ENCODE results near the gene FGF23.
"Not testable (repeated sequence)": the region's sequence is repeated elsewhere in the genome, so short reads cannot be mapped to it uniquely, and the experiment has no call there.

FGF23 gene
- total RNA-seq: 0 reads per million in 3 experiments

DNA sequence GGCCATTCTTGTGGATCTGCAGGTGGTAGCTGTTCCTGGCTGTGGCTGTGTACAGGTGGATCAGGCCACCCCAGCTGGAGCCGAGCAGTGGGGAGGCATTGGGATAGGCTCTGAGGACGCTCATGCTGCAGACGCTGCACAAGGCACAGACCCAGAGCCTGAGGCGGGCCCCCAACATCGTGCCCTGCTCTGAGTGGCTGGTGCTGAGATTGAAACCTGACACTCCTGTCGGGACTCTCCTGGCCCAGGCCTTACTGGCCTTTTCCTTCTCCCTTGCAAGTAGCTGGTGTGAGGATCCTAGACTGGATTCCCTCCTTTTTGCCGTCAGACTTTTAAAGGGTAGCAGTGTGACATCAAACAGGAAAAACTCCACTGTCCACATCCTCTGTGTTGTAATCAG is at the start of gene FGF23:
FGF23 (minus strand) TSS at position 308 of the 400 bp plus-strand sequence; CDS start at position 178, 130 bp downstream.
- DNase-seq: no peak

DNA sequence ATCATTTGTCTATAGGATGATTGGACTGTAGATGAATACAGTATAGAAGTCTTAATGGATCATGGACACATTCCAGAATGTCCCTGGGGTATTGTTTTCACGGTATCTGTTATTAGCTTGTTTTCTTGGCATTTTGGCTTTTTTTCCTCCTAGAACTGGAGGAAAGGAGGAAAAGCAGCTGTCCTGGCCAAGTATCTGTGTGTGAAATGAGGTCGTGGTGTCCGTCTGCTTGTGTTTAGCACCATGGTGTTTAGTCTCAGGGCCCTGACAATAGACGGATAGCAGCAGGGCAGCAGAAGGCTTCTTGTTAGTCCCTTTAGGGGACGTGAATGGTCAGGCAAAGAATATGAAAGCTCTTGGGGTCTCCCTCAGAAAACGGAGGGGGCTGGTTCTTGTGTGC is 44.9 kb upstream of the FGF23 start:
- no peak for DNase-seq

DNA sequence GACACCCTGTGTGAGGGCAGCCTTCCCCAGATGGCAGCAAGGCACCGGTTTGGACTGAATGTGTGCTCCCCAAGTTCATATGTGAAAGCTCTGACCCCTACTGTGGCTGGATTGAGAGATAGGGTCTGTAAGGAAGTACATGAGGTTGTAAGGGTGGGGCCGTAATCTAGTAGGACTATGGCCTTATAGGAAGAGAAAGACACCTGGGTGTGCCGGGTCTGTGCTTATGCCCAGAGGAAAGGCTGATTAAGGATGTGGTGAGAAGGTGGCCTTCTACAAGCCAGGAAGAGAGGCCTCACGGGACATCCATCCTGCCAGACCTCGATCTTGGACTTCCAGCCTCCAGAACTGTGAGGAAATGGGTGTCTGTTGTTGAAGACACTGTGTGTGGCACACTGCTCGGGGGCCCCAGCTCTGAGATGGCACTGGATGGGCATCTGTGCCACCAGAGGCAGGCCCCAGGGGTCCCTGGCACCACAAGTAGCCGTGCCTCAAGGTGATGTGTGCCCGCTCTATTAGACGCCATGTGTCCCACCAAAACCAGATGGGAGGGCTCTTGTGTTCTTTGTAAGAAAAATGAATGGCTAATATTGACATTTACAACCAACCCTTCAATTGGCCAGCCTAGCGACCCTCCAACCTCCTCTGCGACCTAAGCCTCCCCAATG is 44.1 kb upstream of the FGF23 start:
- DNase-seq: no peak

DNA sequence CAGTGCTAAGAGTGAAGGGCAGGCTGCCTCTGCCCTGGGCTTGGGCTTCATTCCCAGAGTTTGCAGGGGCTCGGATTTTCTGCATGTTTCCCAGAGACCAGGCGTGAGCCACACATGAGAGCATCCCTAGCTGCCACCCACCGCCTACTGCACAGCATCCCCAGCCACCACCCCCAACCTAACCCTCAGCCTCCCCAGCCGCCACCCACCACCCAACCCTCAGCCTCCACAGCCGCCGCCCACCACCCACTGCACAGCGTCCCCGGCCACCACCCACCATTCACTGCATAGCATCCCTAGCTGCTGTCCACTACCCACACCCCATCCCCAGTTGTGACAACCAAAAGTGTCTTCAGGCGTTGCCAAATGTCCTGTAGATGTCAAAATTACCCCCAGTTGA is 43.5 kb upstream of the FGF23 start:
- no peak for DNase-seq

DNA sequence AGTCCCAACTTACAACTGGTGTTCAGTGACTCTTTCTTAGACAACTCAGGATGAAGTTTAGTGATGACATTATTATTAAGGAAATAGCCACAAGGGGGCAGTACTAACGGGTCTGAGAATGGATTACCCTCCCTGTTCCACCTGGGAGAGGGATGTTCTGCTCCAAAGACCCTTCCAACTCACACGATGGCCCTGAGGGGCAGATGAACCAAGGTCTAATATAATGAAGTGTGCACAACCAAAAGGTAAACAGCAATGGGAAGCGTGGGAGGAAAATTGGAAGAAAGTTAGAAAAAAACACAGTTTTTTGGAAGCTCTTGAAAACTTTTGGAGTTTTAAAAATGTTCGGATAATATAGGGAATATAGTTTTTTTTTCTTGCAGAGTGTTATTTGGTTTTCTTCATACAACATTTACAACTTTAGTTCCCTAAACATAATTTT is 42.1 kb upstream of the FGF23 start:
- DNase-seq: peak; percentile 27

DNA sequence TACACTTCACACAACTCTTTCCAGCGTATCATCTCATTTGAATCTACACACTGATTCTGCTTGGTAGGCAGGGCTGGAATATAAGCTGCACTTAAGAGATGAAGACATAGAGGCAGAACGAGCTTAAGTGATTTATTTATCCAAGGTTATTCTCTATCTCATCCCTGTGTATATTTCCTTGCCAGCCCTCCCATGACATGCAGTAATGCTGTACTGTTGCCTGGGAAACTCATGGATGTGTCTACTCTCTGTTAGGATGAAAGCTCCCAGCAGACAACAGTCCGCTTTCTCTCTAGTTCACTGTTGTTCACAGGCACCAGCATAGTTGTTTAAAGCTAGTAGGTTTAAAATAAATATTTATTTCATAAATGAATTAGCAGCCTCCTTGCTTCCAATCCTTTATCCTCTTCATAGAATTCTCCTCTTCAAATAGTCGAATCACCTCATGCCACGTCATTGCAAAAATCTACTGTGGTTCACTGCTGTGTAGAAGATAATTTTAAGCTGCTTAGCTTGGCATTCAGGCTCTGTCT is 40.7 kb upstream of the FGF23 start:
- DNase-seq: no peak

DNA sequence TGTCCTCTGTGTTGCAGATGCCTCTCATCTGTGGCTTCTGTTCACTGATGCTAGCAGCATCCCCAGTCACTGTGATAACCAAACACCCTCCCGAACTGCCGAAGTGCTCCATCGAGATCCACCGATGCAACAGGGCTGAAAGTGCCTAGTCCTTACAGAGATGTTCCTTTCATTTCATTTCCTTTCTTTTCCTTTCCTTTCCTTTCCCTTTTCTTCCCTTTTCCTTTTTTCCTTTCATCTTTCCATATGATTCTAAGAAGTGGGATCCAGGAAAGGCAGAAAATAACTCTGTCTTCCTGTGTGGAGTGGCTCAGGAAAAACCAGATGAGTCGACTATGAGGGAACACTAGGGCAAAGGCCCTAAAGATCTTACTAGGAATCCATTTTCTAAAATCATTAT is 39.4 kb upstream of the FGF23 start:
- DNase-seq: no peak

DNA sequence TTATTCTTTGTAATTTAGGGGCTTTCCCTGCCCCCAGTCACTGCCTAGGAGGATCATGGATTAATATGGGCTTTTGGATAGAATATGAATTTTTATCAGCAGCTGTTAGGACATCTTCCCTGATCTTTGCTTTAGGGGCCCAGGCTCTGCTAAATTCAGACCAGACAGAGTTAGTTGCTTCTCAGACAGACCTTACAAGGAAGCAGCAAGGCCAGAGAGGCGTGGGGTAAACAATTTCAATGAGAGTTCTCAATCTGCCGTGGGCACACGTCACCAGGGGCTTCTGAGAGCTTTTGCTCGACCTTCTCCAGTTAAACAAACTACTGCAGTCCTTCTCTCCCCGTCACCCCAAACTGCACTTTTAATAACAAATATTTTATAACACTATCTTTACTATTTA is 38.4 kb upstream of the FGF23 start:
- no peak for DNase-seq

DNA sequence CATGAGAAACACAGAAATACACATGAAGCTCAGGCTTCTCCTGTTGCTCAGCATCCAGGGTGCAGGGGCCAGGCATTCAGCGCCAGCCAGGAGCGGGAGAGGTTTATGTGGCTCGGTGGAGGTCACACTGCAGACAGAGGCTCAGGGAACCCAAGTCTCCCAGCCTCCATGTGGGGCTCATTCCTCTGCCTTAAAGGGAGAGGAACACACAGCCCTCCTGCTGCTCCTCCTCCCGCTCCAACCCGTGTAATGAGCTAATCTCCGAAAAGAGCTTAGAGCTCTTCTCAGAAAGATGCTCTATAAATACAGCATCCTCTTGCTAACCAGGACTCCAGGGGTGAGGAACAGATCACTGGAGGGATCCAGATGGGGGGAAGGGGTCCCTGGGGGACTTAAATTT is 37.9 kb upstream of the FGF23 start:
- DNase-seq: no peak

DNA sequence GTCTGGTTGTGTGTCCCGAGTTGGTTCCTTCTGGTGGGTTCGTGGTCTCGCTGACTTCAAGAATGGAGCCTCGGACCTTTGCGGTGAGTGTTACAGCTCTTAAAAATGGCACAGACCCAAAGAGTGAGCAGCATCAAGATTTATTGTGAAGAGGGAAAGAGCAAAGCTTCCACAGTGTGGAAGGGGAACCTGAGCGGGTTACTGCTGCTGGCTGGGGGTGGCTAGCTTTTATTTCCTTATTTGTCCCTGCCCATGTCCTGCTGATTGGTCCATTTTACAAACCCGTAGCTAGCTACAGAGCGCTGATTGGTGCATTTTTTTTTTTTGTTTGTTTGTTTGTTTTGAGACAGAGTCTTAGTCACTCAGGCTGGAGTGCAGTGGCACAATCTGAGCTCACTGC is 36.8 kb upstream of the FGF23 start:
- DNase-seq: no peak

DNA sequence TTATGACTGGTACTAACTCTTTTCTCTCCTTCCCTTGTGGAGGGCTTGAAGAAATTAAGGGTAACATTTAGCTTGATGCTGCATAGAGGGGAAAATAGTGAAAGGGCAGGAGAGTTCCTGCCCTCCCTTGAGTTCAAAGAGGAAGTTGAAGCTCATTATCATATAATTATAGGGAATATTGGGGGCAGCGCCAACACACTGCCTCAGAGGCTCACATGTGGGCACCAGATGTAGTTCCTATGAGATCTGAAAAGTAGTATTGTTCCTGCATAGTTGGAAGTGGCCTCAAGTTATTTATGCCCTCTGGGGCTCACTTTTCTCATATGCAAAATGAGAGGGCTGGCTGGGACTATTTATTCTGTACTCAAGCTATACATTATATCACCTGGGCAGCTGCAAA is 33.0 kb upstream of the FGF23 start:
- DNase-seq: no peak

DNA sequence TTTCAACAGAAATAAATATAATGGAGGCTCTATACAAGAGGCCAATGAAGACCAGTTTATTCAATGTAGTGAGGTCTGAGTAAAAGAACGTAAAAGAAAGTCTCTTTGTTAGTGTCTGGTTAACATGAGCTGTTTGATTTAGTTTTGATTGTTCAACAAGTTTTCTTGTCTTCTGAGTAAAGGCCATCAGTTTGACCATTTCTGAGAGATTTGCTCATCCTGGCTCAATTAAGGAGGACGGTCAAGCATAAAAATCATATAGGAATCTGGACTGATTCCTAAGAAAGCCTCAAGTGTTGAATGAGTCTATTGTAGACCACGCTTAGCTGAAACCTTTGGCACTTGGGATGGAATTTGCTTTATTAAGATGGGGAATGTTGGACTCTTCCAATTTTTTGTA is 32.5 kb upstream of the FGF23 start:
- no peak for DNase-seq

DNA sequence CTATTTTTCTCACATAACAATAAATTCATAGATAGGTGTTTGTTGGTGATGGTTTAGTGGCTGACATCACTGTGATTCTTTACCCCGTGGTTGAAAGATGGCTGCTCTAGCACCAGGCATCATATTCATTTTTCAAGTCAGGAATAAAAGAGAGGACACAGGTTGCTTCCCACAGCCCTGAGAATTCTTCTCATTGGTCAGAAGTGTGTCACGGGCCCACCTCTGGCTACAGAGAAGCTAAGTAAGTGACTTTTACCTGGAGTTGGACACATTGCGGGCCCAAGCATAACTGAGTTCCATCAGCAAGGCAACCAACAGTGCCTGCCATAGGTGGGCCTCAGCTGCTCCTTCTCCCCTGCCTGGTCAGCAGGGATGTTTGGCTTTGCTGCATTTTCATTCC is 27.6 kb upstream of the FGF23 start:
- DNase-seq: no peak

DNA sequence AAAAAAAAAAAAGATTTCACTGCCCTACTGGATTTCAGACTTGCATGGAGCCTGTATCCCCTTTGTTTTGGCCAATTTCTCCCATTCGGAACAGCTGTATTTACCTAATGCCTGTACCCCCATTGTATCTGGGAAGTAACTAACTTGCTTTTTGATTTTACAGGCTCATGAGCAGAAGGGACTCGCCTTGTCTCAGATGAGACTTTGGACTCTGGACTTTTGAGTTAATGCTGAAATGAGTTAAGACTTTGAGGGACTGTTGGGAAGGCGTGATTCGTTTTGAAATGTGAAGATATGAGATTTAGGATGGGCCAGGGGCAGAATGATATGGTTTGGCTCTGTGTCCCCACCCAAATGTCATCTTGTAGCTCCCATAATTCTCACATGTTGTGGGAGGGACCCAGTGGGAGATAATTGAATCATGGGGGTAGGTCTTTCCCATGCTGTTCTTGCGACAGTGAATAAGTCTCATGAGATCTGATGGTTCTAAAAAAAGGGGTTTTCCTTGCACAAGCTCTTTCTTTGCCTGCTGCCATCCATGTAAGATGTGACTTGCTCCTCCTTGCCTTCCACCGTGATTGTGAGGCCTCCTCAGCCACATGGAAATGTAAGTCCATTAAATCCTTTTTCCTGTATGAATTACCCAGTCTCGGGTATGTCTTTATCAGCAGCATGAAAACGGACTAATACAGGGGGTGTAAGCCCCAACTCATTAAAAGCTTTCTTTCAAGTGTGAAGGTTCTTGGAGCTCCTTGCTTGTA is 25.5 kb upstream of the FGF23 start:
- DNase-seq: not testable (repeated sequence)

DNA sequence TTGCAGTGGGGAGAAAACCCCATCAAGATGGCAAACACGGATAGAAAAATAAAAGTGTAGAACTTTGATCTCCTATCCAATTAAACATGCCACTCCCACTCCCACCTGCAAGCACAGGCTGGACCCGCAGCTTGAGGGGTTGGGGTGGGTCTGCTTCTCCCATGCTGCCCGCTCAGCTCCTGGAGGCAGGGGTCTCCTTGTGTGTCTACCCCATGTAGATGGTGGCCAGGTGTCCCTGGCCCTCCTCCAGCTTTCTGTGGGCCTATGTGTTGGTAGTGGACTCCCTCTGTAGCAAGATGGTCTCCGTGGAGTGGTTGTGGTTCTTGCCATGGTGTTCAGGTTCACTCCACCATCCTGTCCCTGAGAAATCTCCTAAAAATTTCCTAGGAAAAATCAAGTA is 23.5 kb upstream of the FGF23 start:
- DNase-seq: no peak

DNA sequence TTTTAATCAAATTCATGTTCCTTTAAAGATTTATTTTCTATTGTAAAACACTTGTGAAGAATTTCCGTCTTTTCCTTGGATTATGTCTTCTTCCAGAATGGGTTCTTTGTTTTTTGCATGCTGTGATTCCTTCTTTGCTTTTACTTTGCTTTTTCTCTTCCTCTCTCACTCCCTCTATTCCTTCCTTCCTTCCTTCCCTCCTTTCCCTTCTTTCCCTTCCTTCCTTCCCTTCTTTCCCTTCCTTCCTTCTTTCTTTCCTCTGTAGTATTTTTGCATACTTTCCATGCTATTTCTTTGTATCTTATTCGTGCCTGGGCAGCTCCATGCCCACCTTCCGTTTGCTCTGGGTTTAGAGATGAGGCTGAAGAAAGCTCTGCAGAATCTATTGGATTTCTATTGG is 21.6 kb upstream of the FGF23 start:
- no peak for DNase-seq

DNA sequence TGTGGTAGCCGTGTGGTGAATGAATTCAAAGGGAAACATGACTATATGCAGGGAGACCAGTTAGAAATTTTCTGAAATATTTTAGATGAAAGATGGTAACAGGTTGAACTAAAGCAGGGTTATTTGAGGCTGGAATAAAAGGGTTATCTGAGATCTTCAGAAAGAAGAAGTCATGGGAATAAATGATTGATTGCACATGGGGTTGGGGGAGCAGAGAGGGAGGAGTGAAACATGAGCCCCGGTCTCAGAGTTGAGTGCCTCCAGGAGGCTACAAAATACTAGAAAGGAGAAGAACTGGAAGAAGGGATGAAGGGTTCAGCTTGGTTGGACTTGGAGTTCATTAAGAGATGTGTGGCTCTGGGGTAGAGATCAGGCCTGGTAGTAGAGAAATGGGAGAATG is 16.3 kb upstream of the FGF23 start:
- DNase-seq: no peak

DNA sequence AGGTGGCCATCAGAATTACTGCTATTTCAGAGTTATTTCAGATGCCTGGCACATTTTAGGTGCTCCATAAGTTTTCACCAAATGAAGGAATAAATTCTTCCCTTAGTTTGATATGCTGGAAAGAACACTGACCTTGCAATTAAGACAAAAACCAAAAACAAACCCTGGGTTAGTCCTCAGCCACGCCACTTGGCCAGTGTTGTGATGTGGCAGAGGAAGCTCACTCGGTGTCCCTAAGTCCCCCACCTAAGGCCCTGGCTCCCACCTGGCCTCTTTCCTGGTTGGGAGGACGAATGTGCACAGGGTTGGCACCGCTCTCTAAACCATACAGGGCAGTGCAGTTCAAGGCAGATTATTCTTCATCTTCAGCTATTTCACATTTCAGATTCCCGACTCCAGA is 13.7 kb upstream of the FGF23 start:
- no peak for DNase-seq

DNA sequence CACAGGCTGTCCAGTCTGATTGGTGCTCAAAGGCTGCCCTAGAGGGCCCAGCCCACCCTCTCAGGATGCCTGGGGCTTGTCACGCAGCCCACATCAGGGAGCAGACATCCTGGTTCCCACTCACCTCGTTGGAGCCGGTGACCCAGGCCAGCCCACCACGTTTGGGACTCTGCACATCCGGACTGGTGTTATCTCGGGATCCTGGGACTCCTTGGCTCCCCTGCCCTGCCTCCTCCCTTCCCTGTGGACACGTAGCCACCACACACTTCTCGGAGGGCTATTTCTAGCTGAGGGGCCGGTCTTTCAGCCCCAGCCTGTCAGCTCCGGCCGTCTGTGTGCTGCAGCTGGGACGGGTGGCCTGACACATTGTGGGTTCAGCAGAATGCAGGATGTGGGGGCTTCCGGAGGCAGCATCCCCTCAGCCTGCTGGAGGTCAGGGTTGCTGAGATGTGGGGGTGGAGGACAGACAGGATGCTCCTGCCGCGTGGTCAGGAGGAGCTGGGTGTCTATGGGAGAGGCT is 12.8 kb upstream of the FGF23 start:
- no peak for DNase-seq

DNA sequence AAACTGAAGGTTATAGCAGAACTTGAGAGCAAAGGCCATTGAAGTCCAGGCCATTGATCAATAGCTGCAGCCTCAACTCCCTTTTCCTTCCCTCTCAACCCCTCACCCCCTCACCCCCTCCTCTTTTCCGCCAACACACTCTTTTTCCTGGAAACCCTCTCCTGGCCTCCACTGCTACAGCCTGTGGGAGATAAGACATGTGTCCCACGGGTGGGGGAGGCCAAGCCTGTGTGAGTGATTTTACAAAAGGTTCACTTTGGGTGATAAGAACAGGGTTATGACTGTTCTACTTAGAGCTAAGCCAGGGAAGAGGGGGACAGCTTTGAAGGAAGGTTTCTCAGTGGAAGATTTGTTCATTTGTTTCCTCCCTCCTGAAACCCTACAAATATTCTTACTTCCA is 9.2 kb upstream of the FGF23 start:
- DNase-seq: no peak

DNA sequence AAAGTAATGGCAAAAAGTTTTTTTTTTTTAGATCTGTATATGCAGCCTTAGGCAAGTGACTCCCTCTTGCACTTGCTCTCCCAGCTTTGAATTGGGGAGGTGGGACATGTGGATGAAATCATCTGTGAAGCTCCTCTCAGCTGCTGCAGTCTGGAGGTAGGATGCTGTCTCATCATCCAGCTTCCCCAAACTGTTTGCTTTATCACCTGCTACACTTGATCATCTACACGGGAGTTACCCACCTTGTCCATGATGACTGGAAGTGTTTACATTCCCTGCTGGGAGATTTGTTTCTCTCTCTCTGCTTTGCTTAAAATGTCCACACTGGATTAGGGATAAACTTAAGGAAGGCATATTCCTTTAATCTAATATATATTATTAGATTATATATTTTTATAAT is 8.5 kb upstream of the FGF23 start:
- DNase-seq: no peak

DNA sequence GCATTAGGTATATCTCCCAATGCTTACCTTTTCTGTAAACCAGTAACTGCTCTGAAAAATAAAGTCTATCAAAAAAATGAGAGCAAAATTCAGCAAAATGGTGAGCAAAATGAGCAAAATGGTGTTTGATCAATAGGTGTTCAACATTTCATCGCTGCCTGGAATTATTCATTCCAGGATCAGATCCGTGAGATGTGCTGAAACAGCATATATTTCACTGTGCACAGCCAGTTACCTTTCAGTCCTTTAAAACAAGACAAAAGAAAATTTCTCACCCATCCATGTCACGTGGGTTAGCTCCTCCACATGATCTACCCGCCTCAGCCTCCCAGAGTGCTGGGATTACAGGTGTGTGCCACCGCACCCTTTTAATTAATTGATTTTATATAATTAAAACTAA is 8.1 kb upstream of the FGF23 start:
- no peak for DNase-seq

DNA sequence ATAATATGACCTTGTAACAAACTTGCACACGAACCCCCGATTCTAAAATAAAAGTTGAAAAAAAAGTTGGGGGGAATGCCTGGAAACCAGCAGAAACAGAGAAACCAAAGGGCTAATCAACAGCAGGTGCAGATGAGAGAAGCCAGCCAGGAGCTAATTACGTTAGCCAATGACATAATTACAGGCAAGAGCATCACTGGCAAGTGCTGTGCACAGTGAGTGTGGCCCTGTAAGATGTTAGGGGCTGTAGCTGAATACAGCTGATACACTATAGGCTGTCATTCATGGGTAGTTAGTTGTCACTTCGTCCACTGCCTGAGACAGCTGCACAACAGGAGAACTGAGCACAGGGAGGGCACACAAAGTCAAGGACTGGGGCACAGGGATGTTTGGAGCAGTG is 7.3 kb upstream of the FGF23 start:
- no peak for DNase-seq

DNA sequence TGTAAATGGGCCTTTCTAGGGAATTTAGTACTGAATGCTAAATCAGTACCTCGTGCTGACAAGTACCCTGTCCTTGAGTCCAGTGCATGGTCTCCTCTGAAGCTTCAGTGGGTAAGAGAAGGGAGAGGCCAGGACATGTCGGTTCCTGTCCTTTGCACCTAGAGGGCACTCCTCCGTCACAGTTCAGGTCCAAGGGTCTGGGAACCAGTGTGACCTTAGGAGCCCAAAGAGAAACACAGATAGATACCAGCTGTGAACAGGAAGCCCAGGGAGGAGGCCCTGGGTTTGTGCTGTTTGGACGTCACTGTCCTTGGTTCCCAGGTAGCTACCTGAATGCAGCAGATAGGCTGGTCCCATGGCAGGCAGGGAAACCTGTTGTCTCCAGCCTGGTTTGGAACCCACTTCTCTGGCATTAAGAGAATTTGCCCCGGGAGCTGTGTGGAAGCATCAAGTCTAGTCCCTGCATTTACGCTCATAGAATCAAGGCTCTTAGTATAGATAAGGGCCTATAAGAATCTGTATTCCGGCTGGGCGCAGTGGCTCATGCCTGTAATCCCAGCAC is 3.9 kb upstream of the FGF23 start:
- DNase-seq: no peak
